DMS 273 (cell line): Measurements from ENCODE around the gene CDHR5.

Experiments
- DNase-seq: peaks from one replicate; lab custom pipeline; 2025; ENCODE audit not compliant: unreplicated experiment; lab: John Stamatoyannopoulos, UW

Gene CDHR5

DNA sequence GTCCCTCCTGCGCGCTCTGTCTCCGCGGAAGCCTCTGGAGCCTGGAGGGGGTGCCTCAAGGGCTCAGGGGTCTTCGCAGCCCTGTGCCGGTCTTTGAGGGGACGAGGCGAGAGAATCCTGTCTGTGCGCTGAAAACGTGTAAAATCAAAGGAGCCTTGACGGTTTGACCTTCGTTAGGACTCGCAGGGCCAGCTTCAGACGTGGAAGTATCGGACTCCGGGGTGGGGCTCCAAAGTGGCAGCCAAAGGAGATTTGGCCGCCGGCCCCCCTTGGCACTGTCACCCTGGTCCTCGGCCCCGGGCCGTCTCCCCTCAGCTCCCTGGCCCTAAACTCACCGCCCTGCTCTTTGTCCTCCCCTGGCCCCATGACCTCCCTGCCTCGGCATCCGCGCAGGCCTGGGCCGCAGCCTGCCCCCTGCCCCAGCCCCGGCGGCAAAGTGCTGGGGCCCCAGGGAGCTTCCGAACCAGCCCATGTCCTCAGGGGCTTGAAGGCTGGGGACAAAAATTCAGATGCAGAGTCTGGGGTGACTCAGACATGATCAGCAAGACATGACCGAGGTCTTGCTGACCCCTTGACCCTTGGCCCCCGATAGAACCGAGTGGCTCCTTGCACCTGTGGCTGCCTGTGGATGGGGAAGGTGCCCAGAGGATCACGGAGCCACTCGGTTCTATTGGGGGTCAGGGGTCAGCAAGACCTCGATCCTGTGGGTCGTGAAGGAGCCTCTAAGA lies 55.4 kb downstream of the CDHR5 start:
- no peak for DNase-seq

- DNase-seq: peak; percentile 96
Observed at GRCh38 chr11:568306-569157, 56.2 kb downstream of the CDHR5 start.

DNA sequence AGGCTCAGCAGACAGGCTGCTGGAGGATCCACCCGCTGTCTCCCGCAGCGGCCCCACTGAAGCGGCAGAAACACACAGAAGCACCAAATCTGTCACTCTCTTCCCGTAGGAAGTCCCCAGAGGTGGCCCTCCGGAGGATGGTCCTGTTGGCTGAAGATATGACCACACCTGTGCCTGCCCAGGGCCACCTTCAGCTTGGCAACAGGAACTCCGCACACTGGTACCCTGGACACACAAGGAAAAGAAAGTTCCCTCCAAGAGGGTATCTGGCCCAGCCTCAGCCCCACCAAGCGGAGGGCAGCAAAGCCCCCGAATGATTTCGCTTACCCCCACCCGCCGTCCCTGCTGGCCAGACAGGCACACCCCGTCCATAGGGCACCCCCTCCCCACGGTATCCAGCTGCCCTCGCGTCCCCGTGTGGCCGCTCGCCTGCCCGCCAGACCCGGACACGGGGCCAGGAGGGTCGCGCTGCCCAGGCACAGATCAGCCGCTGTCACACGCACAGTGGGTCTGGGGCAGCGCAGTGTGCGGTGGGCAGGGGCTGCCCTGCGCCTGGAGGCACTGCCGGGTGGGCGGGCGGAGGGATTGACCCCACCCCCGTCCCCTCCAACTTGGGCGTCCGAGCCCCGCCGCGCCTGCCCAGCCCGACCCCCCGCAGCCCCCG lies 57.0 kb downstream of the CDHR5 start:
- no peak for DNase-seq

GRCh38 chr11:567011-567628 lies 57.6 kb downstream of the CDHR5 start:
- no peak for DNase-seq
